ENCODE results near the gene LDLRAP1.
"Not testable (repeated sequence)": the region's sequence is repeated elsewhere in the genome, so short reads cannot be mapped to it uniquely, and the experiment has no call there.

The LDLRAP1 gene

DNA sequence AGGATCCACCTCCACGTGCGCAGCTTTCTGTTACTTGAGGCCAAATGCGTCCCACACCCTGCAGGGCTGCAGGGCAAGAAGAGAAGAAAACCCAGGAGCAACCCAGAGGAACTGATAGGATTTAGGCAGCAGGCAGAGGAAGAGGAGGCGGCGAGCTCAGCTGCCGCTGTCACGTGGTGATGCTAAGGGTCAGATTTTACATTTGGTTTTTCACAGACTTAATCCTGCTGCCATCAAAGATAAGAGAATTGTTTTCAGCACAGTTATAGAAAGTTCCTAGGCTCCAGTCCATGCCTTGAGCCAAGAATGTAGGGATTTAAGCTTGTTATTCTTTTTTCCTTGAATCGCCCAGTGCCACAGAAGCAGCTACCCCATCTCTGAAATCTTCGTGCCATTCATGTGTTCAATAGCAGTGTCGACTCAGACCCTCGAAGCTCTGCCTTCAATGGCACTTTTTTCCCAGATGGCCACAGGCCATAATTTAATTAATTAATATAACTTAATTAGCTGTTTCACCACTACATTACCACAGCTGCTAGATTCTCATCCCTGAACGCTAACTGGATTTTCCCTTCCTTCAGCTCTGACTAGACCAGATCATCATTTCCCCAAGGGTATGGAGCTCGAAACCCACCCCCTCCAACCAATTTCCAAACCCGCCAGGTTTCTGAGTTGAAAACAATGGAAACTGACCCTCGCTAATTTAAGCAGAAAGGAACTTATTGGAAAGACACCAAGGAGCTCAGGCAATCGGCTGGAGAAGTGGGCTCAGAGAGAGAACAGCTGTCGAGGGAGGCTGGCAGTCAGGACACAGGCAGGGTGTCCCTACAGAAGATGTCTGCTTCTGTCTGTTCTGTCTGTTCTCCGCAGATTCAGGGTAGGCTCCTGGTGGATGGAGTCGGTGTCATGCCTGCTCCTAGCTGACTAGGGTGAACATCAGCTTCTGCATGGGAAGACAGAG, 36.2 kb downstream of the LDLRAP1 start:
- no peak for DNase-seq

DNA sequence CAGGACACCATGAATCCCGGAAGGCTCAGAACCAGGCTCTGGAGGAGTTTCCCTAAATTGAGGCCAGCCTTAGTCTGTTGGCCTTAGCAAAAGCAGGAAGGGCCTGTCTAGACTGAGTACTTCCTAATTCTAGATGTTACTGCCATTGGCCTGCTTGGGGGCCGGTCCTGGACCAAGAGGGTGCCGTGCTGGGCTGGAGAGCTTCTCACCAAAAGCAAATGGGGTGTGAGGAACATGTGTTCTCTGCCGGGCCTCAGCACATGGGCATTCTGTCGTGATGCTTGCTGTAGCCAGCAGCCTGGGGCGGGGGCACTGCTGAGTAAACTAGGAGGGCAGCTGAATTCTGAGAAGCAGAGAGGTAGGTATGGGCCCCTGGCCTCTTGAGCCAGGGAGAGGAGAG, 37.5 kb downstream of the LDLRAP1 start:
- DNase-seq = no peak

DNA sequence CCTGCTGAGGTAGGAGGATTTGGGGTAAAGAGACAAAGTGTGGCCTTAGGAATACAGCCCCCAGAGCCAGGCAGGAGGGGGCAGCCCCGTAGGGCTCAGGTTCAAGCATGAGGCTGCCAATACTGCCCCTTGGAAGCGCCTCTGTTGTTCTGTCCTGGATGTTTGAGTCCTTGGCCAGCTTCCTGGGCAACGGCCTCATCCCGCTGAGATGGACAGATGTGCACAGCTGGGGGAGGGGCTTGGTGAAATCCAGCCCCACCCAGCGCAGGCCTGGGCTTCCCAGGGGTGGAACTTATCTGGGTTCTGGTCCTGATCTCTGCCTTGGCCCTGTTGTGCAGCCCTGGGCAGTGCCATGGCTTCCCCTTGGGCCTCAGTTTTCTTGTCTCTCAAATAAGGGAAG, 38.4 kb downstream of the LDLRAP1 start:
- no peak for DNase-seq

DNA sequence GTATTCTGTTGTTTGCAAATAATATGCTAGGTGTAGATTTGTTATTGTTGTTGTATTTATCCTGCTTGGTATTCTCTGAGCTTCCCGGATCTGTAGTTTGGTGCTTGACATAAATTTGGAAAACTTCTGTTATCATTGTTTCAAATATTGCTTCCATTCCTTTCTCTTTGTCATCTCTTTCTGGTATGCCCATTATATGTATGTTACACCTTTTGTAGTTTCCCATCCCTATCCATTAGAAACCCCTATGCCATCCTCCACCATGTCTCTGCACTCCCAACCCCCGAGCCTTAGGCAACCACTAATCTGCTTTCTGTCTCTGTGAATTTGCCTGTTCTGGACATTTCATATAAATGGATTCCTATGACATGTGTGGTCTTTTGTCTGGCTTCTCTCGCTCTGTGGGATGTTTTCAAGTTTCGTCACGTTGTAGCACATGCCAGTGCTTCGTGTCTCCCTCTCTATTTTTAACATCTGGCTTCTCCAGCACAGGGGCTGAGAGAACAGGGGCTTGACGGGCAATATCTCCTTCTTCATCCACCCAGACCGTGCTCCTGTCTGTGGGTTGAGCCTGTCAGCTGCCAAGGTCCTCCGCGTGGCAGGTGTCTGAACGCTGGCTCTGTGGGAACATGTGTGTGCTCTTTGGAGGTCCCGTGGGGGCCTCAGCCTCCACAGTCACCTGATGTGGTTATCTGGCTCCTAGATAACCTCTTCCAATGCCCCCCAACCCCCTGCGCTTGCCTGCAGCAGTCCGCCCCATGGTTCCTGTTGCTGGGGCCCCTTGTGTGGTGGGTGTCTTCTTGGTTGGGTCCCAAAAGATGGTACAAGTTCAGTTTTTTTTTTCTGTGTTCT, 40.3 kb downstream of the LDLRAP1 start:
- DNase-seq = no peak

DNA sequence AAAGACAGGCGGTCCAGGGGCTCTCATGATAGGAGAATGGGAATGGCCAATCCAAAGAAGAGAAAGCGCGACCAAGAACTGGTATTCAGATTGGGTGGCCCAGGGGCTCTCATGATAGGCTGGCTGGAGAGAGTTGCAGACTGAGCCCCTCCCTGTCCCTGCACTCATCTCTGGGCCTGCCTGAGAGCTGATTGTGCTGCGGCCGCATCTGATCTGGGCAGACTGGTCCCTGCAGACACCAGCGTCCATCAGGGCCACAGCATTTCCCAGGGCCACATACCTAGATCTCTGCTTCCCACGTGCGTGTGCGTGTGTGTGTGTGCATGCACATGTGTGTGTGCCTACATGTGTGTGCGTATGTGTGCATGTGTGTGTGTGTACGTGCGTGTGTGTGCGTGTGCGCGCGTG, 42.8 kb downstream of the LDLRAP1 start:
- DNase-seq = no peak

DNA sequence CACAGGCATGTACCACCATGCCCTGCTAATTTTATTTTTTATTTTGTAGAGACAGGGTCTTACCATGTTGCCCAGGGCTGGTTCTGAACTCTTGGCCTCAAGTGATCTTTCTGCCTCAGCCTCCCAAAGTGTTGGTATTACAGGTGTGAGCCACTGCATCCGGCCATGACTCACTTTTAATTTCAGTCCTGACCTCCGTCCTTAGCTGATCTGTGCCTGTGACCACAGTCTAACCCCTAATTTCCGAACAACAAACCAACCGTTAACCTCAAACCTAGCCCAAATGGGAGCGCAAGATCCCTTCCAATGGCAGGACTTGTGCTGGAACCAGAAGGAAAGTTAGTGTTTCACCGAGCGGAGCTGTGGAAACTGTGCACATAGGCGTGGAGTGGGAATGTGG, 43.9 kb downstream of the LDLRAP1 start:
- no peak for DNase-seq

DNA sequence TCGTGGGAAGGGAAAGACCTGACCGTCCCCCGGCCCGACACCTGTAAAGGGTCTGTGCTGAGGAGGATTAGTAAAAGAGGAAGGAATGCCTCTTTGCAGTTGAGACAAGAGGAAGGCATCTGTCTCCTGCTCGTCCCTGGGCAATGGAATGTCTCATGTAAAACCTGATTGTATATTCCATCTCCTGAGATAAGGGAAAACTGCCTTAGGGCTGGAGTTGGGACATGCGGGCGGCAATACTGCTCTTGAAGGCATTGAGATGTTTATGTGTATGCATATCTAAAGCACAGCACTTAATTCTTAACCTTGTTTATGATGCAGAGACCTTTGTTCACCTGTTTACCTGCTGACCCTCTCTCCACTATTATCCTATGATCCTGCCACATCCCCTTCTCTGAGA, 44.8 kb downstream of the LDLRAP1 start:
- not testable (repeated sequence) for DNase-seq

DNA sequence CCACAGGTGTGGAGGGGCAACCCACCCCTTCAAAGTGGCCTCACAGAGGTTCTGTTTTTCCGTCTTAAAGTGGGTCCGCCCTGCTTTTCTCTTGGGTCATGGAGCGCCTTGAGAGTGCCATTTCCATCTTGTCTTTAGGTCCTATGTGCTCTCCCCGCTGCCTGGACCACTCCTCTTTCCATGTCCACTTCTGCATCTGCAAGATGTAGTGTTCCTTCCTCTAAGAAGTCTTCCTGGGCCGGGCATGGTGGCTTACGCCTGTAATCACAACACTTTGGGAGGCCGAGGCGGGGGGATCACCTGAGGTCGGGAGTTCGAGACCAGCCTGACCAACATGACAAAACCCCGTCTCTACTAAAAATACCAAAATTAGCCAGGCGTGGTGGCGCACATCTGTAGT, 45.4 kb downstream of the LDLRAP1 start:
- DNase-seq = not testable (repeated sequence)

DNA sequence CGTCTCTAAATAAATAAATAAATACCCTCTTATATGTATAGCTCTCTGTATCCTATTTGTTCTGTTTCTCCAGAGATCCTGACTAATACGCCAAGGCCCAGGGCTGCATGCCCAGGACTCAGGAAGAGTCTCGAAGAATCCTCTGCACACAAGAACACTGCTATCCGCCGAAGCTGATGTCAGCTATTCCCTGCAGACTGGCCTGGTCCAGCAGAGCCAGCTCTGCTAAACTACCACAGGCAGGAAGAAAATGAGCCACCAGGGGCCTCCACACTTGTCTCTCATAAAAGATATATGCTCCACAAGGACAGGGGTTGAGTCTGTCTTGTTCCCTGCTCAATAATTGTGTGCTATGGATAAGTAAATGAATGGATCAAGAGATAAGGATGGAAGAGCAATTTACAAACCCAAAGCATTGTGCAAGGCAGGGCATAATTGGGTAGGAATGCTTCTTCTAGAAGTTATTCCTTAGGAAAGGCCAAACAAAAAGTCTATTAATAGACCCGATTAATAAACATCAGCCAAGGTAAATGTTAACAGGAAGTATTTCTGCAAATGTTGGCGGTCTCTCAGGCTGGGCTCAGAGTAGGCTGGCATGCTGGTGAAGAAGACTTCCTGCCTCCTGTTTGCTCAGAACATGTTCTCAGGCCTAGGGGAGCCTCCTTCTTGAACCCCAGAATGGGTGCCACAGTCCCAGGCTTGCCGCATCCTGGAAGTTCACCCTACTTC, 46.9 kb downstream of the LDLRAP1 start:
- no peak for DNase-seq

DNA sequence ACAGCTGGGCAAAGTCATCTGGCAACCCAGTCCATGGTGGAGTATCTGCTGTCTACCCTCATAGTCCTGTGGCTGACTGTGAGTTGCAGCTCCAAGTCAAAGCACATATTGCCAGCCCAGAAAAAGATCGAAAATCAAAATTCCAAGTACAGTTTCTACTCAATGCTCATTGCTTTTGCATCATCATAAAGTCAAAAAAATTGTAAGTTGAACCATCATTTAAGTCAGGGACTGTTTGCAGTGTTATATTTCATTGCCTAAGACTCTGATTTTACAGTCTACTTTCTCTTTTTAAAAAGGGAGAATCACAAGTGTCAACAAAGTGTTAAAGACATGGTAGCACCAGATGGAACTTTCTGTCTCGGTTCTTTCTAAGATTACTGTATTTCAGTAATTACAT, 50.5 kb downstream of the LDLRAP1 start:
- DNase-seq = no peak

DNA sequence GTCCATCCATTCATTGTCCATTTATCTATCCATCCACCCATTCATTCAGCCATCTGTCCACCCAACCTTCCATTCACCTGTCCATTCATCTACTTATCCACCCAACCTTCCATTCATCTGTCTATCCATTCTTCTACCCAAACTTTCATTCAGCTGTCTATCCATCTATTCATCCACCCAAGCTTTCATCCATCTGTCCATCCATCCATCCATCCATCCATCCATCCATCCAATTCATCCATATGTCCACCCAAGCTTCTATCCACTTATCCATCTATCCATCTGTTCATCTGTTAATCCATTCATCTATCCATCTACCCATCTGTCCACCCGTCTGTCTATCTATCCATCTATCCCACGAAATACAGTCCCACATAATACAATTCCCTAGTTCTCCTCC, 51.6 kb downstream of the LDLRAP1 start:
- no peak for DNase-seq

DNA sequence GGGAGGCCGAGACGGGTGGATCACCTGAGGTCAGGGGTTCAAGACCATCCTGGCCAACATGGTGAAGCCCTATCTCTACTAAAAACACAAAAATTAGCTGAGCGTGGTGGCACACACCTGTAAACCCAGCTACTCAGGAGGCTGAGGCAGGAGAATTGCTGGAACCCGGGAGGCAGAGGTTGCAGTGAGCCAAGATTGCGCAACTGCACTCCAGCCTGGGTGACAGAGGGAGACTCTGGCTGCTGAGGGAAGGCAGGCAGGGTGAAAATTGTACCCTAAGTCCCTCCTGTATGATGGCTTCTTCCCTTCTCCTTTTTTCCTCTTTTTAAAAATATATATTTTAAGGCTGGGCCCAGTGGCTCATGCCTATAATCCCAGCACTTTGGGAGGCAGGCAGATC, 53.2 kb downstream of the LDLRAP1 start:
- DNase-seq = not testable (repeated sequence)

DNA sequence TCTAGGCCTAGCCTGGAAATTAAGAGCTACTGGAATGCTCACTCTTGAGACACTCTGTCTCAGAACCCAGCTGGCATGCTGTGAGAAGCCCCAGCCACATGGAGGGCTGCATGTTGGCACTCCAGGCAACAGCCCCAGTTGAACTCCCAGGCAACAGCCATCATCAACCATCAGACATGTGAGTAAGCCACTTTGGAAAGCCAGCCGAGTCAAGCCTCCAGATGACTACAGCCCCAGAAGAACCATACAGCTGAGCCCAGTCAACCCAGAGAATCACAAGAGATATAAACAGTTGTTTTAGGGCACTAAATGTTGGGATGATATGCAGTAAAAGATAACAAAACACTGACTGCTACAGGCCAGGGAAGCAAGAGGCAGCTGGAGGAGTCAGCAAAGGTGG, 55.5 kb downstream of the LDLRAP1 start:
- DNase-seq = no peak

DNA sequence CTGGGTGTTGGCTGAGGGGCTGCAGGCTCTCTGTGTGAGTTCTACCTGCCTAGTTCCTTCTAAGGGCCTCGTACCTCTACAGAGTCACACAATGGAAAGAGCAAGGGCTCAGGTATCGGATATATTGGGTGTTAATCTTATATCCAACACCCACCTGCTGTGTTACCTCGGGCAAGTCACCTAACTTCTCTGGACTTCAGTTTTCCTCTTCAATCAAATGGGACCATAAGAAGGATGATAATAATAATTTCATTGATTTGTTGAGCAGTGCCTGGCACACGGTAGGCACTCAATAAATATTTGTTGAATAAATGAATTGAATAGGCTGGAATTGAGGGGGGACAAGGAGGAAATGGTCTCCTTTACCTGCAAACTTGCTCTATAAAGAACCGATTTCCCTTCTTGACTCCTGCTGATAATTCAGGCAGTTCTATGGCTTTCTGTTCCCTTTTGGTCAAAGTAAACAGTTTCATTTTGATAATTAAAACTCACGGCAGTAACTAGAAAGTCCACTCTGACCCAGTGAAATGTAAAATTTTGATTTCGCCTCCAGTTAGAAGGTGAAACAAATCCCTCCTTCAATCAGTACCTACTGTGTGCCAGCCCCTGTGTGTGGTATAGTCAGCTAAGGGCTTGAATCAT, 56.7 kb downstream of the LDLRAP1 start:
- DNase-seq = no peak

DNA sequence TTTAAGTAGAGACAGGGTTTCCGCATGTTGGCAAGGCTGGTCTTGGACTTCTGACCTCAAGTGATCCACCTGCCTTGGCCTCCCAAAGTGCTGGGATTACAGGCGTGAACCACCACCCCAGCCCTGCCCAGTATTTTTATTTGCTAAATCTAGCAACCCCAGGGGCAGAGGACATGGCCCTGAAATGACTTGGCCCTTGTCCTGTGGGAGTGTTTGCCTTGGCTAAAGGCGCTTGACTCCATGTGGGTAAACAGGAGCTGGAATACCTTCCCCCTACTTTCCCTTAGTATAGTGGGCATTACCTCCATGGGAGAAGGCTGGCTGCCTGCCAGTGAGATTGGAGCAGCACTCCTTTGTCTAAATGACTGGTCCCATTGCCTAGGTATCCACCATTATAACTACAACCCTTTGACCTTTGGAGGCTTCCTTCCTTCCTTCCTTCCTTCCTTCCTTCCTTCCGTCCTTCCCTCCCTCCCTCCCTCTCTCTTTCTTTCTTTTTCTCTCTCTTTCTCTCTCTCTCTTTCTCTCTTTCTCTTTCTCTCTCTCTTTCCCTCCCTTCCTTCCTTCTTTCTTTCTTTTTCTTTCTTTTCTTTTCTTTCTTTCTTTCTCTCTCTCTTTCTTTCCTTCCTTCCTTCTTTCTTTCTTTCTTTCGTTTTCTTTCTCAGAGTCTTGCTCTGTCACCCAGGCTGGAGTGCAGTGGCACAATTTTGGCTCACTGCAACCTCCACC, 57.7 kb downstream of the LDLRAP1 start:
- not testable (repeated sequence) for DNase-seq

DNA sequence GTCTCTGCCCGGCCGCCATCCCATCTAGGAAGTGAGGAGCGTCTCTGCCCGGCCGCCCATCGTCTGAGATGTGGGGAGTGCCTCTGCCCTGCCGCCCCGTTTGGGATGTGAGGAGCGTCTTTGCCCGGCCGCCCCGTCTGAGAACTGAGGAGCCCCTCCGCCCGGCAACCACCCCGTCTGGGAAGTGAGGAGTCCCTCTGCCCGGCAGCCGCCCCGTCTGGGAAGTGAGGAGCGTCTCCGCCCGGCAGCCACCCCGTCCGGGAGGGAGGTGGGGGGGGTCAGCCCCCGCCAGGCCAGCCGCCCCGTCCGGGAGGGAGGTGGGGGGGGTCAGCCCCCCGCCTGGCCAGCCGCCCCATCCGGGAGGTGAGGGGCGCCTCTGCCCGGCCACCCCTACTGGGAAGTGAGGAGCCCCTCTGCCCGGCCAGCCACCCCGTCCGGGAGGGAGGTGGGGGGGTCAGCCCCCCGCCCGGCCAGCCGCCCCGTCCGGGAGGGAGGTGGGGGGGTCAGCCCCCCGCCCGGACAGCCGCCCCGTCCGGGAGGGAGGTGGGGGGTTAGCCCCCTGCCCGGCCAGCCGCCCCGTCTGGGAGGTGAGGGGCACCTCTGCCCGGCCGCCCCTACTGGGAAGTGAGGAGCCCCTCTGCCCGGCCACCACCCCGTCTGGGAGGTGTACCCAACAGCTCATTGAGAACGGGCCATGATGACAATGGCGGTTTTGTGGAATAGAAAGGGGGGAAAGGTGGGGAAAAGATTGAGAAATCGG, 60.6 kb downstream of the LDLRAP1 start:
- DNase-seq = not testable (repeated sequence)

DNA sequence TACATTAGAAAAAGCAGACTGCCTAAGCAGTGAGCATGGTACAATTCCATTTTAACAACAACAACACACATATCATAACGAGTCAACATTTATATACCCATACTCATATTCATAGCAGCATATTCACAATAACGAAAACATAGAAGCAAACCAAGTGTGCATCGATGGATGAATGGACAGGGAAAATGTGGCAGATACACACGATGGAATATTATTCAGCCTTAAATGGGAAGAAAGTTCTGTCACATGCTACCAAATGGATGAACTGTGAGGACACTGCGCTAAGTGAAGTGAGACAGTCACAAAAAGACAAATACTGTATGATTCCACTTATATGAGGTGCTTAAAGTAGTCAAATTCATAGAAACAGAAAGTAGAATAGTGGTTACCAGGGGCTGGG, 63.7 kb downstream of the LDLRAP1 start:
- DNase-seq = no peak

DNA sequence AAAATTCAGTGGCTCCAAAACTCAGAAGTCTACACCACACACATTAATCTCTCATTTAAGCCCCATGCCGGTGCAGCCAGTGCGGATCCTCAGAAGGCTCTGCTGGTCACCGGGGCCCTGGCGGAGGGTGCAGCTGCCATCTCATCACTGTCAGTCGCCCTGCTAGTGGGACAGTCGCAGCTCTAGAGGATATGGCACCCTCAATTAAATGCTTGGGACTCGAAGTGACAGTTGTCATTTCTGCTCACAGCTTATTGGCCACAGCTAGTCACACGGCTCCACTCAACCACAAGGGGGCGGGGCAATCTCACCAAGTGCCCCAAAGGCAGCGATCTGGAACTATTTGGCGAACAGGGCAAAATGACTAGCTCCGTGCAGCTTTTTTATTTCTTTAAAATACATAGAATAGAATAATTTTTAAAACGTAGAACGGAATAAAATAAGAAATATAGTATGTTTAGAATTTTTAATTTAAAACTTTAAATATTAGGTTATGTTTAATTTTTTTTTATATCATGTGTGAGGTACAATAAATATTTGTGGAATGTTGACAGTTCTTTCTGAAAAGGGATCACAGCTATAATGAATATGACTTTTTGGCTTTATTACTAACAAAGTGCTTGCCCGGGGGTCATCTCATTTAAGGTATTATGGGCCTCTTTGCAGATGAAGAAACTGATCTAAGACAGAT, 65.2 kb downstream of the LDLRAP1 start:
- DNase-seq = peak; percentile 25

DNA sequence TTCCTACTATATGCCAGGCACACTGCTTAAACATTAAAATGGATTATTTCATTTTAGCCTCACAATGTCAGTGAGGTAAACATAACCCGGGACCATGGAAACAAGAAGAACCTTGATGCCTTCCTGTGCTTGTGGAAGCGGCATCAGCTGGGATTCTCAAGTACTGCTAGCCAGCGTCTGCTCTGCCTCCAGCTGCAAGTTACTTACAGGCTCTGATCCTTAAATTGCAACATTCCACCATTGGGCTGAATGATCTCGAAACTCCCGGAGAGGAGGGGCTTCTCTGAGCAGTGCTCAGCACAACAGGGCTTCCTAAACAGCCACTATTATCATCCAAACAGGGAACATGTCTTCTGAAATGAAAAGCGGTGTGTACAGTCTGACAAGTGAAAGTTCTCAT, 66.5 kb downstream of the LDLRAP1 start:
- DNase-seq = no peak

DNA sequence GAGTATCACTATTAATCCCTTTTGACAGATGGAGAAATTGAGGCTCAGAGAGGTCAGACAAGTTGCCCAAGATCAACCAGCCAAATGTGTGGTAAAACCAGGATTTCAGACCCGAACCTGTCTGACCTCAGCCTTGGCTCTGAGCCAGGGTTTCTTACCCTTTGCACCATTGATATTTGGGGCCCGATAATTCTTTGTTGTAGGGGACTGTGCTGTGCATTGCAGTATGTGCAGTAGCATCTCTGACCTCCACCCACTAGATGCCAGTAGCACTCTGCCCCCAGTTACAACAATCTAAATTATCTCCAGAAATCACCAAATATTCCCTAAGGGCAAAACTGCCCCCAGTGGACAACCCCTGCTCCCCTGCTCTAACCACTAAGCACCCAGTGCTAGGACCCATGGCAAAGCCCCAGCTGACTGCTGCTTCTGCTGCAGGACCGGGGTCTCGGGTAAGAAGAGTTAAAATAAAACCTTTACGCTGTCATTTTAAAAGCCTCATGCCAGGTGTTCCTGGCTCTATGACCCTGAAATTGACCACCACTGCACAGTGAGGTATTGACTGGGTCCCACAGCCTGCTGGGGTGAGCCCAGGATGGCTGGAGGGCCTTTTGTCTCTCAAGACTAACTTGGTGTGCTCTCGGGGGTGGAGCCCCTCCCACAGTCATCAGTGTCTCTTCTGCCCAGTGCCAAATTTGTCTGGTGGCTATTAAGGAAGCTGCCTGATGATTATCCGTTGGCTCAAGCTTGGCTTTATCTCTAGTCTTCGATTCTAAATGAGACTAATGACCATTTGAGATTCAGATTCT, 67.6 kb downstream of the LDLRAP1 start:
- DNase-seq = no peak

All from SIG-M5 (cell line).